GM12892 (cell line): Measurements from ENCODE around the gene LEMD1.

Experiments
- DNase-seq: peaks from one replicate; pipeline ENCODE4 v3.0.0; 2011; ENCODE audit not compliant: insufficient read length
- FAIRE-seq: peaks from 2 replicates; lab custom pipeline; 2011; peaks lifted over from hg19 to GRCh38; lab: Jason Lieb, UNC
- POLR2A ChIP-seq: IDR thresholded peaks from 2 replicates; pipeline ENCODE4 v1.6.1; 2011; ENCODE audit warnings: low read depth, low read length, control low read depth
- POLR2AphosphoS5 ChIP-seq: IDR thresholded peaks from 2 replicates; pipeline ENCODE4 v1.6.1; 2011; ENCODE audit warnings: low read depth, low read length, control low read depth
- TAF1 ChIP-seq: IDR thresholded peaks from 2 replicates; pipeline ENCODE4 v1.6.1; 2011; ENCODE audit warnings: low read depth, mild to moderate bottlenecking, control low read depth, low read length, borderline replicate concordance

LEMD1 gene

DNA sequence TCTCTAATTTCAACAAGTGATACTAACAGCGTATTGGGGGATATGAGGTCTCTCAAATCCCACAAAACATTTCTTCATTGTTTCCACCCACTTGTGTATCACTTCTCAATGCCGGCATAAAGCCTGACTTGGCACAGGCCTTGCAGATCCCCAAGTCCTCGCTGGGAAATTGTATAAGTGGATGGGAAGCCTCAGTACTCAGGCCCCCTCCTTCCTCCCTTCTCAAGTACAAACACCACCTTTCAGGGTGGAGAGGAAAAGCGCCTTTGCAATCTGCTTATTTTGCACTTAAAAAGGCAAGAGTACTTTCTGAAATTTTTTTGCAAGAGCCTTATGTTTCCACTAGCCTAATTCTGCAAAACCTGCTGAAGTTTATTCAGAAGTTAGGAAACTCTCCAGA lies 39.3 kb downstream of the LEMD1 start:
- FAIRE-seq: no peak
- no peak for DNase-seq
- TF ChIP-seq POLR2AphosphoS5: no peak
- TF ChIP-seq TAF1: no peak
- TF ChIP-seq POLR2A: no peak

GRCh38 chr1:205381305-205381704 lies 40.6 kb downstream of the LEMD1 start:
- no peak for DNase-seq
- FAIRE-seq: no peak
- TF ChIP-seq POLR2AphosphoS5: no peak
- TF ChIP-seq TAF1: no peak
- TF ChIP-seq POLR2A: no peak

DNA sequence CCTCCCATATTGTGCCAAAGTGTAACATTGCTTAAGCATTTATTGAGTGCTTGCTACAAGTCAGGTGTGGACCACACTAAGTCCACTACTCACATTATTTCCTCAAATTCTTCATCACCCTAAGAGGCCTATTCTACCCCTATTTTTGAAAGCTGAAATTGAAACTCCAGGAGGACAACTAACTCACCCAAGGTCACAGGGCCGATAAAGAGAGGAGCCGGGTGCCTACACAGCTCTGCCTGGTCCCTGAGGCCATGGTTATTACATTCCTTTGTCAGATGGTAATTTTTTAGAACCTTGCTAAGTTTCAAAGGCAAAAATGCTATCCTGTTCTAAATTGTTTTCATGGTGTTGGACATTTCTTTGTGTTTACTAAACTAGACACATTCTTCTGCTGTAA lies 41.0 kb downstream of the LEMD1 start:
- DNase-seq: no peak
- FAIRE-seq: no peak
- TF ChIP-seq POLR2AphosphoS5 (no peak), POLR2A (no peak), TAF1 (no peak)

GRCh38 chr1:205379056-205379455 lies 42.8 kb downstream of the LEMD1 start:
- no peak for FAIRE-seq

GRCh38 chr1:205377355-205377754 lies 44.5 kb downstream of the LEMD1 start:
- DNase-seq: no peak
- FAIRE-seq: no peak
- TF ChIP-seq POLR2AphosphoS5: no peak
- TF ChIP-seq TAF1: no peak
- TF ChIP-seq POLR2A: no peak

More at GRCh38 chr1:205379056-205379455, 42.8 kb downstream of the LEMD1 start:
- no peak for DNase-seq
- TF ChIP-seq POLR2A (no peak), TAF1 (no peak), POLR2AphosphoS5 (no peak)

DNA sequence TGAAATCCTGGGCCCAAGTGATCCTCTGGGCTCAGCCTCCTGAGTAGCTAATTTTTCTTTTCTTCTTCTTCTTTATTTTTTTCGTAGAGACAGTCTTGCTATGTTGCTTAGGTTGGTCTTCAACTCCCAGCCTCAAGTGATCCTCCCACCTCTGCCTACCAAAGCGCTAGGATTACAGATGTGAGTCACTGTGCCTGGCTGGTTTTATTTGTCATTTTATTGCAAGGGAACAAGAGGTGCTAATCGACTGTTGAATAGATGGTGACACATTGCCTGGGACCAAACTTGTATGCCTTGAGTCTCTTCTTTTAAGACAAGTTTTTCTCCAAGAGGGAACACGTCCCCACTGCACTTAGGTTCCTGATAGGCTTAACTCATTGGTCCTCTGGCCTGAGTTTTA lies 45.1 kb downstream of the LEMD1 start:
- DNase-seq: no peak
- TF ChIP-seq TAF1 (no peak), POLR2A (no peak), POLR2AphosphoS5 (no peak)
- no peak for FAIRE-seq

GRCh38 chr1:205375835-205376545 lies 45.9 kb downstream of the LEMD1 start:
- TF ChIP-seq POLR2AphosphoS5 (no peak), TAF1 (no peak), POLR2A (no peak)
- FAIRE-seq: no peak
- DNase-seq: no peak

DNA sequence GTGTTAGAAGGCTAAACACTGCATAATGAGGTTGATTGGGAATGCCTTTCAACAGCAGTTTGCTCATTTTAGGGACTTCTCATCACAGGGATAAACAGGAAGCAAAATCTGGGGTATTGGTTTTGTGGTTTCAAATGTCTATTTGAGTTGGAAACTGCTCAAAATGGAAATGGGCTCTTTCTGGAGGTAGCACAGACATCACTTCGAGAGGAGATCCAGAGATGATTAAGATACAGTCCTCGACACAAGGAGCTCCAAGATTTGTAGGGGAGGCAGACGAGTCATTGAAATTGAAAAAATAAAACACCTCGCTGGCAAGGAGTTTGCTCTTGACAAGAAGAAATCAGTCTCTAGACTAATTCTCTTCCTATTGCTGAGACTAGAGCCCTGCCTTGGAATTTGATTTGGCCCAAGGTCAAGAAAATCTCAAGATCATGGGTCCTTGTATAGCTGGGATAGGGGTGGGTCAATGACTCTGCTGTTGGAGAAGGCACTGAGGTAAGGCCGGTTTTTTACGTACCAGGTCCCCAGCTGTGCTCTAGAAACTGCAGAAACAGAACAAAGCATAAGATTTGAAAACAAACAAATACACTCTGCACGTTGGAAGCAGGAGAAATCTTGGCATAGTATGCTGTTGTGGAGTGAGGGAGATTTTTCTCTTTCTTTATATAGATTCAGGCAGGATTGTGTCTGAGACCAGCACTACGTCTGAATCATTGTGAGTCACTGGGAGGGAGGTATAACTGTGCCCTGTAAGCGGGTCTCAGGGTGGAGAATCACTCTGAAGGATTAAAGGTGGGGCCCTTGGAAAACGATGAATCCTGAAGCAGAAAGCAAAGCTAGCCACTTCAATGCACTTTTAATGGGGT lies 47.4 kb downstream of the LEMD1 start:
- no peak for DNase-seq
- no peak for FAIRE-seq
- TF ChIP-seq POLR2A: no peak
- TF ChIP-seq POLR2AphosphoS5: no peak
- no peak for TF ChIP-seq TAF1

- FAIRE-seq (no peak), DNase-seq (no peak)
- no peak for TF ChIP-seq POLR2A
- TF ChIP-seq TAF1: no peak
- no peak for TF ChIP-seq POLR2AphosphoS5
Observed at GRCh38 chr1:205373798-205374175, 48.1 kb downstream of the LEMD1 start.

DNA sequence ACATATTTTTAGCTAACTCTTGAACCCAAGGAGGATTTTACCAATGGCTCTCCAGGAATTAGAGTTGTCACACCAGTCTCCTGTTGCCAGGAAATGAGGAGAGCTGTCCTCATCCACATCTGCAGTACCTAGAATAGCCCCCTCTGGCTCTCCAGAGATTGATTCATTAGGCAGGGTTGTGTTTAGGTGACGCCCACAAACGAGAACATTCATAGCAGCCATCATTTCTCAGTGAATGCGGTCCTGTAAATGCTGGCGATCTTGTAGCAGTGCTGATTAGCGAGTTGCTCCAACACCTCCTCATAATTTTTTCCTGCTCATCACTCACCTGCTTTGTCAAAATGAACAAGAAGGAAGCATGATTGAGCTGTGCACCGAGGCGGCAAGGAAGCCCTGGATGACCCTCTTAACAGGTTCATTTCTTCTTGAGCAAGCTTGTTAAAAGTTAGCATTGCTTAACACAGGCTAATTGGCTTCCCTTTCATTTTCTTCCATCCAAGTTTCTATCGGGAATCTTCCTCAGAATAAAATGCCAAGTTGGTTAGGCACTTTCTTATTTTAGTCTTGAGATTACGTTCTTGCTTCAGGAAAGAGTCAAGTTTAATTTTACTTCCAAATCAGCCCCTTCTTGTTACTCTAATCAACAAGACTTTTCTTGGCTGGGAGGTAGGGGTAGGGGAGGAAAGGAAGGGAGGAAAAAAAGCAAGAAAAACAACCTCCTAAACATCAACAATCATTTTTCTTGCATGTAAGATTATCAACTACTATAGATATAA lies 48.6 kb downstream of the LEMD1 start:
- FAIRE-seq (no peak), DNase-seq (no peak)
- no peak for TF ChIP-seq POLR2AphosphoS5
- no peak for TF ChIP-seq POLR2A
- no peak for TF ChIP-seq TAF1

GRCh38 chr1:205371871-205372660 lies 49.8 kb downstream of the LEMD1 start:
- no peak for FAIRE-seq
- no peak for DNase-seq
- TF ChIP-seq POLR2A: no peak
- no peak for TF ChIP-seq POLR2AphosphoS5
- no peak for TF ChIP-seq TAF1

DNA sequence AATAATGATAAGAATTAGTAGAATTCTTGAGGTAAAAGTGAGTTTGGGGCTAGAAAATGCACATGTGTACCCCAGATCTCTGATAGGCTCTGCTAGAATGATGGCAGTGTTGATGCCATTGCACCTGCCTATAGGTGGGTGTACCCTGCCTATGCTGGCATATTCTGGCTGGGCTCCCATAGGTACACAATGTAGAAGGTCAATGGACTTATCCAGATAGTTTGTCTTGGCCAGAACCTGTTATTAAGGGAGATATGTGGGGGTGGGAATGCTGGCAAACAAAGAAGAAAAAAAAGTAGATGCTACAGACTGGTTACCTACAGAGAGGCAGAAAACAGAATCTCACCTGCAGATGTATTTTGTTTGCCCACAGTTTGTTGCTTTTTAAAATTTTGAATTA lies 51.1 kb downstream of the LEMD1 start:
- FAIRE-seq: no peak
- no peak for TF ChIP-seq TAF1
- TF ChIP-seq POLR2A: no peak
- no peak for TF ChIP-seq POLR2AphosphoS5
- DNase-seq: no peak
